Measurements from ENCODE around the gene NACC2.

NACC2 gene

DNA sequence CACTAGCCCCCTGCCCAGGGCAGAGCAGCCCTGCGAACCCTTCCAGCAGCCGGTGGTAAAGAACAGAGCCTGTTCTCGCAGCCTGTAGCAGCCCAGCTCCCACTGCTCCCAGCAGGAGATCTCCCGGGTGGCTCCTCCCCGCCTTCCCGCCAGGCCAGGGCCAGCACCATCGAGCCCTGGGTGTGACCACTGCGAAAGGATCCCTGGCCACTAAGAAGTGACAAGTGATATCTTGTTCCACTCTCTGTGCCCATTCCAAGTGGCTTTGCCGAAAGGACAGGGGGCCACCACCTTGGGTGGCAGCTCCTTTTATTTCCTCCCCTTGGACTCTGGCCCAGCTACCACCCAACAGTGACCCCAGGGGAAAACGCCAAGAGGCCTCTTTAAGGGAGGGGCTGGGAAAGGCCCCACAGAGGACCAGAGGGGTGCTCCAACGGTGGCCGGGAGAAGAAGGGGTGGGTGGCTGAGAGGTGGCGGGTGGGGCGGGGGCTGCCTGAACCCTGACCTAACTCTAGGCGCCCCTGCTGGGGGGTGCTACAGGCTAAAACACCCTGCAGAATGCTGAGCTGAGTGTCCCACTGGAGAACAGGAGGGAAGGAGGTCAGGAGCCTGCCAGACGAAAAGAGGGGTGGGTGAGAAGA lies 1.6 kb downstream of the NACC2 start:
- Histone ChIP-seq H3K4me3 (ENCODE audit: low read length, poor library complexity, severe bottlenecking) (no peak overlapping the region), H3K4me1 (ENCODE audit: insufficient read depth, low read length, poor library complexity, severe bottlenecking) (peaks cover 11% of the 10 kb centered on the region), H3K4me2 (ENCODE audit: low read depth, low read length, poor library complexity, severe bottlenecking) (no peak overlapping the region), H3F3A (ENCODE audit: low read depth) (no peaks in the 10 kb centered on the region), H3K9me2 (replicated peaks; ENCODE audit: low read depth, low read length) (no peaks in the 10 kb centered on the region), H4K20me1 (ENCODE audit: insufficient read depth, low read length, poor library complexity, severe bottlenecking) (no peaks in the 10 kb centered on the region), H3K79me2 (ENCODE audit: insufficient read depth, low read length) (no peaks in the 10 kb centered on the region), H3K27me3 (ENCODE audit: insufficient read depth, low read length, poor library complexity, severe bottlenecking) (no peaks in the 10 kb centered on the region), H2AFZ (ENCODE audit: low read length) (no peak overlapping the region), H3K9ac (ENCODE audit: low read depth, low read length, poor library complexity, severe bottlenecking) (no peak overlapping the region), H3K36me3 (ENCODE audit: insufficient read depth, low read length) (no peaks in the 10 kb centered on the region), H3K9me3 (ENCODE audit: insufficient read depth, low read depth, low read length) (no peaks in the 10 kb centered on the region)
- TF ChIP-seq, protein P1, sequence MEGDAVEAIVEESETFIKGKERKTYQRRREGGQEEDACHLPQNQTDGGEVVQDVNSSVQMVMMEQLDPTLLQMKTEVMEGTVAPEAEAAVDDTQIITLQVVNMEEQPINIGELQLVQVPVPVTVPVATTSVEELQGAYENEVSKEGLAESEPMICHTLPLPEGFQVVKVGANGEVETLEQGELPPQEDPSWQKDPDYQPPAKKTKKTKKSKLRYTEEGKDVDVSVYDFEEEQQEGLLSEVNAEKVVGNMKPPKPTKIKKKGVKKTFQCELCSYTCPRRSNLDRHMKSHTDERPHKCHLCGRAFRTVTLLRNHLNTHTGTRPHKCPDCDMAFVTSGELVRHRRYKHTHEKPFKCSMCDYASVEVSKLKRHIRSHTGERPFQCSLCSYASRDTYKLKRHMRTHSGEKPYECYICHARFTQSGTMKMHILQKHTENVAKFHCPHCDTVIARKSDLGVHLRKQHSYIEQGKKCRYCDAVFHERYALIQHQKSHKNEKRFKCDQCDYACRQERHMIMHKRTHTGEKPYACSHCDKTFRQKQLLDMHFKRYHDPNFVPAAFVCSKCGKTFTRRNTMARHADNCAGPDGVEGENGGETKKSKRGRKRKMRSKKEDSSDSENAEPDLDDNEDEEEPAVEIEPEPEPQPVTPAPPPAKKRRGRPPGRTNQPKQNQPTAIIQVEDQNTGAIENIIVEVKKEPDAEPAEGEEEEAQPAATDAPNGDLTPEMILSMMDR (conservative IDR thresholded peaks at IDR 0.05; ENCODE audit: low read length), result no peak
- TF ChIP-seq EZH2phosphoT487 (IDR thresholded peaks at IDR 0.05; ENCODE audit: borderline replicate concordance), result no peak

DNA sequence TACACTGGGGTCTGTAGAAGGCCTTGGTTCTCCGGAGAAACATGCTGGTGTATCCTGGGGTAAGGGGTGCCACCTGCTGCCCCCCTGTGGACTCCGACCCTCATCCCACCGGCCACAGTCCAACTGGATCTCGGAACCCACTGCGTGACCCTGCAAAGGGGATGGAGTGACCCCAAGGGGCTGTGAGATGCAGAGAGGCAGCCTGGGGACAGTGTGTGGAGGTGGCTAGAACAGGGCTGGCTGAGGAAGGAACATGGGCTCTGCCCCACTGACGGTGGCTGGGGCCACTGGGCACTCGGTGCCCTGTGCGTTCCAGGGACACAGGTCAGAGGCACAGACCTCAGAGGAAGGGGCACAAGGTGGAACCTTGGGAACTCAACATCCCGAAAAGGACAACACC lies 2.3 kb downstream of the NACC2 start:
- Histone ChIP-seq H3K4me1 (ENCODE audit: insufficient read depth, low read length, poor library complexity, severe bottlenecking) (peaks cover 16% of the 10 kb centered on the region), H3K79me2 (ENCODE audit: insufficient read depth, low read length) (no peaks in the 10 kb centered on the region), H3K9me2 (replicated peaks; ENCODE audit: low read depth, low read length) (no peaks in the 10 kb centered on the region), H3K4me2 (ENCODE audit: low read depth, low read length, poor library complexity, severe bottlenecking) (no peak overlapping the region), H2AFZ (ENCODE audit: low read length) (no peak overlapping the region), H3F3A (ENCODE audit: low read depth) (no peaks in the 10 kb centered on the region), H3K36me3 (ENCODE audit: insufficient read depth, low read length) (no peaks in the 10 kb centered on the region), H3K9ac (ENCODE audit: low read depth, low read length, poor library complexity, severe bottlenecking) (no peak overlapping the region), H3K9me3 (ENCODE audit: insufficient read depth, low read depth, low read length) (no peaks in the 10 kb centered on the region), H4K20me1 (ENCODE audit: insufficient read depth, low read length, poor library complexity, severe bottlenecking) (no peaks in the 10 kb centered on the region), H3K4me3 (ENCODE audit: low read length, poor library complexity, severe bottlenecking) (no peak overlapping the region), H3K27me3 (ENCODE audit: insufficient read depth, low read length, poor library complexity, severe bottlenecking) (no peaks in the 10 kb centered on the region)
- TF ChIP-seq, protein P1 (conservative IDR thresholded peaks at IDR 0.05; ENCODE audit: low read length), result no peak
- TF ChIP-seq EZH2phosphoT487 (IDR thresholded peaks at IDR 0.05; ENCODE audit: borderline replicate concordance), result no peak

DNA sequence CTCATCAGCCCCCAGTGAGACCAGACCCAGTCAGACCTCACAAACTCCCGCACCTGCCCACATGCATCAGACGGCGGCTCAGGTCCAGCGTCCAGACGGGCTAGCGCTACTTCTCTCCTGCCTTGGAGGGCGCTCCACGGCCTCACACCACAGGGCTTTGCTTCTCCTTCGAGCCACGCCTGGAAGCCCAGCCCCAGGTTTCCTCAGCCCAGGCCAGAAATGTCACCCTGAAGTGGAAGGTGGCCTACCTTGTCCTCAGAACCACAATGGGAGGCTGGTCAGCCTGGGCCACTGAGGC lies 2.8 kb downstream of the NACC2 start:
- Histone ChIP-seq H2AFZ (ENCODE audit: low read length) (no peak overlapping the region), H3K36me3 (ENCODE audit: insufficient read depth, low read length) (no peaks in the 10 kb centered on the region), H3K9ac (ENCODE audit: low read depth, low read length, poor library complexity, severe bottlenecking) (no peak overlapping the region), H3K4me3 (ENCODE audit: low read length, poor library complexity, severe bottlenecking) (no peak overlapping the region), H3K9me2 (replicated peaks; ENCODE audit: low read depth, low read length) (no peaks in the 10 kb centered on the region), H3K4me2 (ENCODE audit: low read depth, low read length, poor library complexity, severe bottlenecking) (no peak overlapping the region), H3K79me2 (ENCODE audit: insufficient read depth, low read length) (no peaks in the 10 kb centered on the region), H3K4me1 (ENCODE audit: insufficient read depth, low read length, poor library complexity, severe bottlenecking) (peaks cover 16% of the 10 kb centered on the region), H4K20me1 (ENCODE audit: insufficient read depth, low read length, poor library complexity, severe bottlenecking) (no peaks in the 10 kb centered on the region), H3F3A (ENCODE audit: low read depth) (no peaks in the 10 kb centered on the region), H3K9me3 (ENCODE audit: insufficient read depth, low read depth, low read length) (no peaks in the 10 kb centered on the region), H3K27me3 (ENCODE audit: insufficient read depth, low read length, poor library complexity, severe bottlenecking) (no peaks in the 10 kb centered on the region)
- TF ChIP-seq, protein P1 (conservative IDR thresholded peaks at IDR 0.05; ENCODE audit: low read length), result no peak
- no peak for TF ChIP-seq EZH2phosphoT487 (IDR thresholded peaks at IDR 0.05; ENCODE audit: borderline replicate concordance)
